ENCODE measurements around the gene BCL7A. TPM values are rescaled to one million over a fixed set of nuclear protein-coding genes. Genes with fewer than 3 reads are reported as not detected.
"Not testable (repeated sequence)": the region's sequence is repeated elsewhere in the genome, so short reads cannot be mapped to it uniquely, and the experiment has no call there.

The BCL7A gene
- total RNA-seq, 1 experiment from 2014 or later: 10.6 TPM

GRCh38 chr12:122043476-122043875 lies 21.8 kb downstream of the BCL7A start:
- in situ Hi-C loops (cut with HindIII; ENCODE audit: low sequenced_read_pairs): no loop called here
- DNase-seq (ENCODE audit: low spot score): no peak

GRCh38 chr12:122045262-122045661 lies 23.6 kb downstream of the BCL7A start:
- in situ Hi-C loops (cut with HindIII; ENCODE audit: low sequenced_read_pairs): no loop called here
- no peak for DNase-seq (ENCODE audit: low spot score)

- no peak for DNase-seq (ENCODE audit: low spot score)
- in situ Hi-C loops (cut with HindIII; ENCODE audit: low sequenced_read_pairs): no loop called here
These were observed 24.5 kb downstream of the BCL7A start for GRCh38 chr12:122046145-122046544.

- no peak for DNase-seq (ENCODE audit: low spot score)
- in situ Hi-C loops (cut with HindIII; ENCODE audit: low sequenced_read_pairs): no loop called here
These were observed 26.5 kb downstream of the BCL7A start for GRCh38 chr12:122048151-122048550.

GRCh38 chr12:122049827-122050226 lies 28.1 kb downstream of the BCL7A start:
- no peak for DNase-seq (ENCODE audit: low spot score)
- in situ Hi-C loops (cut with HindIII; ENCODE audit: low sequenced_read_pairs): no loop called here

- DNase-seq (ENCODE audit: low spot score): no peak
- in situ Hi-C loops (cut with HindIII; ENCODE audit: low sequenced_read_pairs): no loop called here
These were observed 29.0 kb downstream of the BCL7A start for GRCh38 chr12:122050706-122051105.

GRCh38 chr12:122051231-122051876 lies 29.7 kb downstream of the BCL7A start:
- peak; percentile 52 for DNase-seq (ENCODE audit: low spot score)
- in situ Hi-C loops (cut with HindIII; ENCODE audit: low sequenced_read_pairs): no loop called here

GRCh38 chr12:122052285-122052684 lies 30.6 kb downstream of the BCL7A start:
- in situ Hi-C loops (cut with HindIII; ENCODE audit: low sequenced_read_pairs): no loop called here
- DNase-seq (ENCODE audit: low spot score): no peak

GRCh38 chr12:122054842-122055520 lies 33.3 kb downstream of the BCL7A start:
- no peak for DNase-seq (ENCODE audit: low spot score)
- in situ Hi-C loops (cut with HindIII; ENCODE audit: low sequenced_read_pairs): no loop called here

GRCh38 chr12:122056406-122056805 lies 34.7 kb downstream of the BCL7A start:
- DNase-seq (ENCODE audit: low spot score); in situ Hi-C loops (cut with HindIII; ENCODE audit: low sequenced_read_pairs): not testable (repeated sequence)

- DNase-seq (ENCODE audit: low spot score): no peak
- in situ Hi-C loops (cut with HindIII; ENCODE audit: low sequenced_read_pairs): no loop called here
These were observed 35.5 kb downstream of the BCL7A start for GRCh38 chr12:122057007-122057735.

GRCh38 chr12:122057769-122058168 lies 36.1 kb downstream of the BCL7A start:
- in situ Hi-C loops (cut with HindIII; ENCODE audit: low sequenced_read_pairs): no loop called here
- no peak for DNase-seq (ENCODE audit: low spot score)

GRCh38 chr12:122058549-122059149 lies 37.0 kb downstream of the BCL7A start:
- in situ Hi-C loops (cut with HindIII; ENCODE audit: low sequenced_read_pairs): no loop called here

GRCh38 chr12:122059203-122059960 lies 37.7 kb downstream of the BCL7A start:
- in situ Hi-C loops (cut with HindIII; ENCODE audit: low sequenced_read_pairs): no loop called here
- DNase-seq (ENCODE audit: low spot score): no peak

More at GRCh38 chr12:122058549-122059149, 37.0 kb downstream of the BCL7A start:
- no peak for DNase-seq (ENCODE audit: low spot score)

- DNase-seq (ENCODE audit: low spot score): no peak
- in situ Hi-C loops (cut with HindIII; ENCODE audit: low sequenced_read_pairs): no loop called here
These were observed 38.4 kb downstream of the BCL7A start for GRCh38 chr12:122060081-122060501.

- DNase-seq (ENCODE audit: low spot score): no peak
- in situ Hi-C loops (cut with HindIII; ENCODE audit: low sequenced_read_pairs): no loop called here
These were observed 39.6 kb downstream of the BCL7A start for GRCh38 chr12:122061253-122061652.

GRCh38 chr12:122062832-122063693 lies 41.4 kb downstream of the BCL7A start:
- in situ Hi-C loops (cut with HindIII; ENCODE audit: low sequenced_read_pairs): no loop called here
- no peak for DNase-seq (ENCODE audit: low spot score)

GRCh38 chr12:122063694-122064024 lies 42.0 kb downstream of the BCL7A start:
- no peak for DNase-seq (ENCODE audit: low spot score)
- in situ Hi-C loops (cut with HindIII; ENCODE audit: low sequenced_read_pairs): no loop called here

All from G401 (cell line).